A673 (cell line): ENCODE measurements around the gene STARD13. TPM values are rescaled to one million over a fixed set of nuclear protein-coding genes. Genes with fewer than 3 reads are reported as not detected.

Experiments used
- BruUV-seq: library from RNA; stranded (reverse); fragments of 400-500 nt; replicated peaks from 2 replicates; lab custom pipeline; 2021; lab: Mats Ljungman, UMichigan
- CTCF ChIA-PET: fragments of 300-600 bp; sonication (Branson Sonifier 250); formaldehyde crosslinking; loops from one replicate; lab custom pipeline; 2022; ENCODE audit warnings: antibody characterized with exemption; lab: Charles Lee
- POLR2A ChIA-PET: fragments of 300-600 bp; sonication (Branson Sonifier 250); formaldehyde crosslinking; loops from one replicate; lab custom pipeline; 2022; ENCODE audit warnings: antibody characterized with exemption; ENCODE audit not compliant: low non-redundant PET; lab: Charles Lee
- DNase-seq: peaks from one replicate; pipeline ENCODE4 v3.0.0-alpha.2; 2015; ENCODE audit warnings: low spot score
- H3K27ac ChIP-seq: fragments of 200-600 bp; sonication (generic); 2 replicates; pipeline ENCODE4 v1.5.1; 2016; ENCODE audit warnings: mixed run types, low read depth, mild to moderate bottlenecking, mixed read lengths, antibody characterized with exemption, low read length; ENCODE audit not compliant: poor library complexity, severe bottlenecking
- H3K27me3 ChIP-seq: fragments of 200-600 bp; sonication (generic); replicated peaks from 2 replicates; pipeline ENCODE4 v1.6.1; 2017; ENCODE audit warnings: mixed run types, low read depth, mild to moderate bottlenecking, mixed read lengths, antibody characterized with exemption, low read length; ENCODE audit not compliant: insufficient read depth, poor library complexity
- H3K36me3 ChIP-seq: fragments of 200-600 bp; sonication (generic); 2 replicates; pipeline ENCODE4 v1.6.1; 2016; ENCODE audit warnings: mixed run types, mild to moderate bottlenecking, mixed read lengths, antibody characterized with exemption, low read length; ENCODE audit not compliant: insufficient read depth, poor library complexity, severe bottlenecking
- H3K4me1 ChIP-seq: fragments of 200-600 bp; sonication (generic); 2 replicates; pipeline ENCODE4 v1.6.1; 2017; ENCODE audit warnings: mixed run types, mild to moderate bottlenecking, mixed read lengths, antibody characterized with exemption, low read length; ENCODE audit not compliant: insufficient read depth, poor library complexity, severe bottlenecking
- H3K4me3 ChIP-seq: fragments of 200-600 bp; sonication (generic); 2 replicates; pipeline ENCODE4 v1.5.1; 2016; ENCODE audit warnings: low read depth, mixed run types, mild to moderate bottlenecking, mixed read lengths, low read length; ENCODE audit not compliant: poor library complexity, severe bottlenecking
- H3K9me3 ChIP-seq: fragments of 200-600 bp; sonication (generic); 2 replicates; pipeline ENCODE4 v1.6.1; 2016; ENCODE audit warnings: mixed run types, low read depth, mild to moderate bottlenecking, mixed read lengths, antibody characterized with exemption, low read length; ENCODE audit not compliant: poor library complexity, severe bottlenecking
- EZH2 ChIP-seq: fragments of 200-600 bp; sonication (generic); IDR thresholded peaks from 2 replicates; pipeline ENCODE4 v1.6.1; 2017; ENCODE audit warnings: borderline replicate concordance, low read depth, mild to moderate bottlenecking, mixed read lengths, antibody characterized with exemption, low read length; ENCODE audit not compliant: poor library complexity, severe bottlenecking
- intact Hi-C: fragments of 100-400 bp; cut with micrococcal nuclease; formaldehyde crosslinking; loops from one replicate; pipeline ENCODE4 v1.10.0; 2022; ENCODE audit not compliant: unreplicated experiment
- total RNA-seq: library from RNA; stranded (reverse); gene quantifications from 2 replicates; pipeline ENCODE4 v1.2.3, GENCODE V29; 2021
- TF ChIP-seq, protein P1 (sequence below): fragments of 300-800, 200-600 bp; sonication (generic); conservative IDR thresholded peaks from 2 replicates; pipeline ENCODE4 v1.5.1; 2017; ENCODE audit warnings: low read depth, mild to moderate bottlenecking, antibody characterized with exemption, low read length, moderate library complexity, mixed read lengths

STARD13 gene
- total RNA-seq, 1 experiment from 2014 or later: 45.7 TPM

DNA sequence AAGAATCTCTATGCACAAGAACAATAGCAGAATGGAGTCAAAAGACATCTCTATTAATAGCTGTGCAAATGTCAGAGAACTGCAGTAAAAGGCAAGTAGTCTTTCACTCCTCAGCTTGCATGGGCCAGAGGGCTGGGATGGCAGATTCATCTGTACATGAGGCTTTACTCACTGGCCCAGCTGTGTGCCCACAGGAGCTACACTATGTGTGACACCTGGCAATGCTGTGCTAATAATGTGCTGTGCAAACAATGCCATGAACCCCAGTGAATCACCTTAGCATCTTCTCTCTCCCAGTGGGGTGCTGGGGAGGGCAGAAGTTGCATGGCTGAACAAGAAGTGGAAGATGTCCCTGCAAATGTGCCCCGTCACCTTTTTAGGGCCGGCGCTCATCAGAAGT is 196.2 kb downstream of the STARD13 start:
- POLR2A ChIA-PET: no interaction called here
- DNase-seq: no peak
- Histone ChIP-seq H3K36me3 (no peaks in the 10 kb centered on the region), H3K27ac (no peak overlapping the region), H3K4me3 (no peak overlapping the region), H3K9me3 (no peaks in the 10 kb centered on the region), H3K4me1 (peaks cover 5% of the 10 kb centered on the region), H3K27me3 (no peaks in the 10 kb centered on the region)
- BruUV-seq: no TSS peak
- CTCF ChIA-PET: no interaction called here
- intact Hi-C loops: no loop called here
- no peak for TF ChIP-seq EZH2
- TF ChIP-seq, protein P1, sequence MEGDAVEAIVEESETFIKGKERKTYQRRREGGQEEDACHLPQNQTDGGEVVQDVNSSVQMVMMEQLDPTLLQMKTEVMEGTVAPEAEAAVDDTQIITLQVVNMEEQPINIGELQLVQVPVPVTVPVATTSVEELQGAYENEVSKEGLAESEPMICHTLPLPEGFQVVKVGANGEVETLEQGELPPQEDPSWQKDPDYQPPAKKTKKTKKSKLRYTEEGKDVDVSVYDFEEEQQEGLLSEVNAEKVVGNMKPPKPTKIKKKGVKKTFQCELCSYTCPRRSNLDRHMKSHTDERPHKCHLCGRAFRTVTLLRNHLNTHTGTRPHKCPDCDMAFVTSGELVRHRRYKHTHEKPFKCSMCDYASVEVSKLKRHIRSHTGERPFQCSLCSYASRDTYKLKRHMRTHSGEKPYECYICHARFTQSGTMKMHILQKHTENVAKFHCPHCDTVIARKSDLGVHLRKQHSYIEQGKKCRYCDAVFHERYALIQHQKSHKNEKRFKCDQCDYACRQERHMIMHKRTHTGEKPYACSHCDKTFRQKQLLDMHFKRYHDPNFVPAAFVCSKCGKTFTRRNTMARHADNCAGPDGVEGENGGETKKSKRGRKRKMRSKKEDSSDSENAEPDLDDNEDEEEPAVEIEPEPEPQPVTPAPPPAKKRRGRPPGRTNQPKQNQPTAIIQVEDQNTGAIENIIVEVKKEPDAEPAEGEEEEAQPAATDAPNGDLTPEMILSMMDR: no peak

DNA sequence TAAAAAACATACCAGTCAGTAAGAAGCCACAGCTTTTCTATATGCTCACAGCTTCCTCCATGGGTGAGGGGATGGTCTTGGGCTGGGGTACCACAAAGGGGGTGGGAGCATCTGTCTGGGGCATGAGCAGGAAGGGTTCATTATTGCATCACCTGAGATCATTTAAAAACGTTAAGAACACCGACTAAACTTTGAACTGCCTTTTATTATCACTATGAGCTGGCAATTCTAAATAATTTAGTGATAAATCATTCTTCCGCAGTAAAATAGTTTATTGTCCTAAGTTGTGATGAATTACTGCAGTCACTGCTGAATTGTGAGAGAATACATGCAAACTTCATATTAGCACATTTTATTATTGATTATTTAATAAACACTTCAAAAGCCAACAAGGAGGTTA is 197.8 kb downstream of the STARD13 start:
- intact Hi-C loops: no loop called here
- H3K4me1 ChIP-seq: peaks cover 5% of the 10 kb centered on the region
- DNase-seq: no peak
- no peak overlapping the region for H3K27ac ChIP-seq
- CTCF ChIA-PET: interaction anchor here (0.5 kb wide), 1 partner anchor 562 kb away, joined by 7 read pairs; no protein-coding TSS in a partner anchor
- BruUV-seq: no TSS peak
- no peaks in the 10 kb centered on the region for H3K27me3 ChIP-seq
- no peak for TF ChIP-seq EZH2
- TF ChIP-seq, protein P1: no peak
- H3K9me3 ChIP-seq: no peaks in the 10 kb centered on the region
- POLR2A ChIA-PET: no interaction called here
- H3K4me3 ChIP-seq: no peak overlapping the region
- H3K36me3 ChIP-seq: no peaks in the 10 kb centered on the region

DNA sequence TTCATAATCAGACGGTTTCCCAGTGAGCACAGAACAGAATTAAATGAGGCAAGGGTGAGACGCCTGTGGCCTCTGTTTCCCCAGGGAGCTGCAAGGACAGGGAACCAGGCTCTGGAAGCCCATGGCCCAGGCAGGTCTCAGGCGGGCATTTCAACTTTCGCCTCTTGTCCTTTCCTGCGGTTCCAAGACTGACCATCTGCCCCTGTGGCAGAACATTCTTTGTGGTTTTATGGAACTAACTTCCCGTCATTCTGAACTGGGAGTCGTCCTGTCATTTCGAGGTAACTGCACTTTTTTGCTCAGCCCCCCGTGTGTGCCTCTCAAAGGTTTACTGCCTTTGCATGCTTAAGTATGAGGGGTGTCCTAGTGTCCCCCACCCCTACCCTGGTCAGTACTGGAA is 198.5 kb downstream of the STARD13 start:
- Histone ChIP-seq H3K27ac (no peak overlapping the region), H3K36me3 (no peaks in the 10 kb centered on the region), H3K27me3 (no peaks in the 10 kb centered on the region), H3K9me3 (no peaks in the 10 kb centered on the region), H3K4me3 (no peak overlapping the region), H3K4me1 (peaks cover under 1% of the 10 kb centered on the region)
- CTCF ChIA-PET: no interaction called here
- no TSS peak for BruUV-seq
- POLR2A ChIA-PET: no interaction called here
- no peak for DNase-seq
- intact Hi-C loops: no loop called here
- TF ChIP-seq, protein P1: no peak
- TF ChIP-seq EZH2: no peak
